Uterus (tissue), 4 donors: ENCODE data around the gene C1orf174. TPM values are rescaled to one million over a fixed set of nuclear protein-coding genes. Genes with fewer than 3 reads are reported as not detected.

Experiments used
- DNase-seq, 2 donors: peaks; one replicate each; pipeline ENCODE4 v3.0.0-alpha.2; 2019 to 2020
- H3K27ac ChIP-seq, 2 donors: fragments of 200-600 bp; sonication (generic); 1 replicate in 1 of 2; 2 replicates in 1 of 2; pipeline ENCODE4 v1.5.1; 2016 to 2018
- H3K27me3 ChIP-seq, 2 donors: fragments of 200-600 bp; sonication (generic); one replicate each; pipeline ENCODE4 v1.5.1; 2018 to 2019; ENCODE audit warnings: control low read depth in 1 of 2
- H3K36me3 ChIP-seq, 2 donors: fragments of 200-600 bp; sonication (generic); one replicate each; pipeline ENCODE4 v1.5.1; 2019; ENCODE audit warnings: control low read depth in 1 of 2
- H3K4me1 ChIP-seq, 2 donors: fragments of 200-600 bp; sonication (generic); one replicate each; pipeline ENCODE4 v1.5.1; 2018 to 2019; ENCODE audit warnings: control low read depth in 1 of 2
- H3K4me3 ChIP-seq, 2 donors: fragments of 200-600 bp; sonication (generic); 1 replicate in 1 of 2; 2 replicates in 1 of 2; pipeline ENCODE4 v1.5.1; 2018 to 2019; ENCODE audit warnings: mild to moderate bottlenecking in 1 of 2
- H3K9me3 ChIP-seq, 2 donors: fragments of 200-600 bp; sonication (generic); one replicate each; pipeline ENCODE4 v1.5.1; 2019; ENCODE audit warnings: control low read depth in 1 of 2
- CTCF ChIP-seq, 4 experiments: fragments of 200-600 bp in 2 of 4; fragments of 450-650 bp in 2 of 4; sonication (generic) in 2 of 4; IDR thresholded peaks; one replicate each; pipeline ENCODE4 v1.5.1; 2016 to 2019; ENCODE audit warnings: antibody characterized with exemption in 4 of 4, mild to moderate bottlenecking in 2 of 4, moderate library complexity in 1 of 4
- POLR2A ChIP-seq, 2 donors: fragments of 450-650 bp; IDR thresholded peaks; one replicate each; pipeline ENCODE4 v1.6.1; 2016; ENCODE audit warnings: antibody characterized with exemption in 2 of 2, mild to moderate bottlenecking in 1 of 2, moderate library complexity in 1 of 2
- intact Hi-C: fragments of 100-400 bp; cut with DNase I; formaldehyde crosslinking; loops from one replicate; pipeline ENCODE4 v1.15.1; 2023; ENCODE audit warnings: low total_unique reads
- total RNA-seq, 4 donors: library from RNA; depleted of rRNA in 3 of 4; stranded (reverse); fragments of >200 nt in 3 of 4; gene quantifications; one replicate each; pipeline versions ENCODE4 v1.1.0 to v1.2.4, GENCODE V29; 2014 to 2023
- donor health status: DM: yes; HTN: yes; CAD: no.

C1orf174 gene
- total RNA-seq, 4 donors from 2014 or later, result 6.4 to 41.9 (median 17.5) TPM

GRCh38 chr1:3889936-3890335 lies 10.1 kb downstream of the C1orf174 start:
- Histone ChIP-seq H3K9me3 (no peaks in the 10 kb centered on the region), H3K4me1 (no peaks in the 10 kb centered on the region), H3K36me3 (no peaks in the 10 kb centered on the region), H3K27me3 (no peaks in the 10 kb centered on the region), H3K4me3 (no peak overlapping the region), H3K27ac (no peak overlapping the region)
- TF ChIP-seq CTCF (IDR thresholded peaks at IDR 0.05) (no peak), POLR2A (IDR thresholded peaks at IDR 0.05) (no peak)
- no peak for DNase-seq
- intact Hi-C loops, result no loop called here

GRCh38 chr1:3888301-3888700 lies 11.8 kb downstream of the C1orf174 start:
- intact Hi-C loops, result no loop called here
- Histone ChIP-seq H3K27ac (no peak overlapping the region), H3K36me3 (no peaks in the 10 kb centered on the region), H3K27me3 (no peaks in the 10 kb centered on the region), H3K4me3 (no peak overlapping the region), H3K4me1 (no peaks in the 10 kb centered on the region), H3K9me3 (no peaks in the 10 kb centered on the region)
- no peak for DNase-seq
- TF ChIP-seq POLR2A (IDR thresholded peaks at IDR 0.05) (no peak), CTCF (IDR thresholded peaks at IDR 0.05) (no peak)

GRCh38 chr1:3886691-3887090 lies 13.4 kb downstream of the C1orf174 start:
- H3K4me3 ChIP-seq, result no peak overlapping the region
- no peak overlapping the region for H3K27ac ChIP-seq
- DNase-seq, result no peak
- H3K9me3 ChIP-seq, result no peaks in the 10 kb centered on the region
- no peaks in the 10 kb centered on the region for H3K36me3 ChIP-seq
- intact Hi-C loops, result no loop called here
- no peak for TF ChIP-seq CTCF (IDR thresholded peaks at IDR 0.05)
- no peak for TF ChIP-seq POLR2A (IDR thresholded peaks at IDR 0.05)
- H3K27me3 ChIP-seq, result no peaks in the 10 kb centered on the region
- no peaks in the 10 kb centered on the region for H3K4me1 ChIP-seq

GRCh38 chr1:3886106-3886670 lies 13.9 kb downstream of the C1orf174 start:
- intact Hi-C loops, result no loop called here
- H3K27ac ChIP-seq, result no peak overlapping the region
- no peaks in the 10 kb centered on the region for H3K36me3 ChIP-seq
- DNase-seq, result no peak
- H3K4me3 ChIP-seq, result no peak overlapping the region
- H3K9me3 ChIP-seq, result no peaks in the 10 kb centered on the region
- TF ChIP-seq CTCF (IDR thresholded peaks at IDR 0.05) (no peak), POLR2A (IDR thresholded peaks at IDR 0.05) (no peak)
- no peaks in the 10 kb centered on the region for H3K27me3 ChIP-seq
- no peaks in the 10 kb centered on the region for H3K4me1 ChIP-seq

GRCh38 chr1:3885611-3886010 lies 14.5 kb downstream of the C1orf174 start:
- no peaks in the 10 kb centered on the region for H3K36me3 ChIP-seq
- no peak overlapping the region for H3K27ac ChIP-seq
- H3K4me1 ChIP-seq, result no peaks in the 10 kb centered on the region
- H3K9me3 ChIP-seq, result no peaks in the 10 kb centered on the region
- no peak overlapping the region for H3K4me3 ChIP-seq
- TF ChIP-seq CTCF (IDR thresholded peaks at IDR 0.05) (no peak), POLR2A (IDR thresholded peaks at IDR 0.05) (no peak)
- intact Hi-C loops, result no loop called here
- no peaks in the 10 kb centered on the region for H3K27me3 ChIP-seq
- DNase-seq, result no peak
